ENCODE measurements around the gene RBMS2.
"Not testable (repeated sequence)": the region's sequence is repeated elsewhere in the genome, so short reads cannot be mapped to it uniquely, and the experiment has no call there.

RBMS2 gene

GRCh38 chr12:56521590-56522371, at the start of gene RBMS2:
Gene RBMS2, plus strand, starts transcription at chr12:56521820. Its CDS starts 204 bp downstream, at chr12:56522024.
- peak; percentile 10 for DNase-seq

- no peak for DNase-seq
These were observed 47.2 kb upstream of the RBMS2 start for GRCh38 chr12:56474389-56474788.

GRCh38 chr12:56476143-56476542, 45.5 kb upstream of the RBMS2 start:
- DNase-seq = no peak

- no peak for DNase-seq
These were observed 44.6 kb upstream of the RBMS2 start for GRCh38 chr12:56476972-56477432.

GRCh38 chr12:56477521-56478225, 43.9 kb upstream of the RBMS2 start:
- no peak for DNase-seq

GRCh38 chr12:56479625-56480024, 42.0 kb upstream of the RBMS2 start:
- DNase-seq = no peak

- DNase-seq = no peak
These were observed 37.1 kb upstream of the RBMS2 start for GRCh38 chr12:56484566-56484965.

- no peak for DNase-seq
These were observed 34.9 kb upstream of the RBMS2 start for GRCh38 chr12:56486694-56487093.

- DNase-seq = peak; percentile 35
These were observed 34.1 kb upstream of the RBMS2 start for GRCh38 chr12:56487448-56488040.

- DNase-seq = peak; percentile 81
These were observed 33.3 kb upstream of the RBMS2 start, which contains the start of gene GLS2 for GRCh38 chr12:56488041-56488955. Gene GLS2, minus strand, starts transcription at chr12:56488161. Its CDS starts 43 bp downstream, at chr12:56488118.

GRCh38 chr12:56490360-56490759, 31.3 kb upstream of the RBMS2 start:
- no peak for DNase-seq

- DNase-seq = not testable (repeated sequence)
These were observed 28.1 kb upstream of the RBMS2 start for GRCh38 chr12:56493409-56494105.

- not testable (repeated sequence) for DNase-seq
These were observed 27.6 kb upstream of the RBMS2 start for GRCh38 chr12:56494106-56494415.

GRCh38 chr12:56494481-56494880, 27.1 kb upstream of the RBMS2 start:
- not testable (repeated sequence) for DNase-seq

GRCh38 chr12:56496704-56497103, 24.9 kb upstream of the RBMS2 start:
- DNase-seq = not testable (repeated sequence)

- DNase-seq = peak; percentile 52
These were observed 23.3 kb upstream of the RBMS2 start for GRCh38 chr12:56498126-56498902.

GRCh38 chr12:56499452-56499851, 22.2 kb upstream of the RBMS2 start:
- DNase-seq = not testable (repeated sequence)

- DNase-seq = not testable (repeated sequence)
These were observed 21.7 kb upstream of the RBMS2 start for GRCh38 chr12:56499879-56500278.

GRCh38 chr12:56510786-56511185, 10.8 kb upstream of the RBMS2 start:
- no peak for DNase-seq

GRCh38 chr12:56514014-56514318, 7.7 kb upstream of the RBMS2 start:
- DNase-seq = not testable (repeated sequence)

- no peak for DNase-seq
These were observed 3.8 kb upstream of the RBMS2 start for GRCh38 chr12:56517854-56518253.

Measured in NCI-H748 treated with DMSO at 0.1 percent for 48 hours (cell line).